Islet of Langerhans (tissue), 1 donor: ENCODE data around the gene FGF19.
"Not testable (repeated sequence)": the region's sequence is repeated elsewhere in the genome, so short reads cannot be mapped to it uniquely, and the experiment has no call there.

Source experiments
- FAIRE-seq: peaks from one replicate; lab custom pipeline; 2011; peaks lifted over from hg19 to GRCh38; lab: Jason Lieb, UNC

Gene FGF19

DNA sequence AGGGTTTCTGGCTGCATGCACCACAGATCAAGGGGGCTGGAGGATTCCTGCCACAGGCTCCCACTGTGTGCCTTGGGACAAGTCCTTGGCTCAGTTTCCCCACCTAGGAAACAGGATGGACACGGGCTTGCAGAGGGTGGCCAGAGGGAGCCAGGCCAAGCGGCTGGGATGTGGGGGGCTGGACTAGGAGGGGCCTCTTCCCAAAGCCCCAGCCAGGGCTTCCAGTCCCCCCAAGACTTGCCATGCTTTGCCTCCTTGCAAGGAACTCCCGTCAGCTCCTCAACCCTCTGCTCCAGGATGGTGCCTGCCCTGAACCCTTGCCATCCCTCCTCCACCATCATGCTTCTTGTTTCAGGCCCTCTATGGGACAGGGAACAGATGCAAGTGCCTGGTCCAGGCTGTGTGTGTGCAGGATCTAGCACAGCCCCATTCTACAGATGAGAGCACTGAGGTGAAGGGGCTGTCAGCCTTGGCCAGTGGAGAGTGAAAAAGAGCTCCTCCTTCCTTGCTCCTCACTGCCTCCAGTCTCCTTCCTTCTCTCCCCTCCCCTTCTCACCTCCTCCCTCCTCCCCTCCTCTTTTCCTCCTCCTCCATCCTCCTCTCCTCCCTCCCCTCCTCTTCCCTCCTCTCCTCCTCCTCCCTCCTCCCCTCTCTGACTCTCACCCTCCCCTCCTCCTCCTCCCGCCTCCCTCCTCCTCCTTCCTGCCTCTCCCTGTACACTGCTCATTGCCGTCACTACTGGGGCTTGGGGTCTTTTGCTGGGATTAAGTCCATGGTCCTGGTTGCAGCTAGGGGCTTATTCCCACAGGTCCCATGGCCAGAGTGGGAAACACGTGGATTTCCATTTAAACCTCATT is 13.3 kb upstream of the FGF19 start:
- no peak for FAIRE-seq

DNA sequence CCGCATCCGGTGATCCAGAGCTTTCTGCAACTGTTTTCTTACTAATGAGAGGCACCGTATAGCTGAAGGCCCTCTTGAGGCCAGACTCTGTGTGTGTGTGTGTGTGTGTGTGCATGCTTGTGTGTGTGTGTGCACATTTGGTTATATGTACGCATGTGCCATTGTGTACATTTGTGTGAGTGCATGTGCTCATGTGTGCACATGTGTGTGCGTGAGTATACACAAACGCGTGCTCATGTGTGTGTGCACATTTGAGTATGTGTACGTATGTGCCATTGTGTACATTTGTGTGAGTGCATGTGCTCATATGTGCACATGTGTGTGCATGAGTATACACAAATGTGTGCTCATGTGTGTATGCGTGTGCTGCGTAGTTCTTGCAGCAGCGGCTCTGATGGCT is 12.3 kb upstream of the FGF19 start:
- FAIRE-seq, result no peak

DNA sequence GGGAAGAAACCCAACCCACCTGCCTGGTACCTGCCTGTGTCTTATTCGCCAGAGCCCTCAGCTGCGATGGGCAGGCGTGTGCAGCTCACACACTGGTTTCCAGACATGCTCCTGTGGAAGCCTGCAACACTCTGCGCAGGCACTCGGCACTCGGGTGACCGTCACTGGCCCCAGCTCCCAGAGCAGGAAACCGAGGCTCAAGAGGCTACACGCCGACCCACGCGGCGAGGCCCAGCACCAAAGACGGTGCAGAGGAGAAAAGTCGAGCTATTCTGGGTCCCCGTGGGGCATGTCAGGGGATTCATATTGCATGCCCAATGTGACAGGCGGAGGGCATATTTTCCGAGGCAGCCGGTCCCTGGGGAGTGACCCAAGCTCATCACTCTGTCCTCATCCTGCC is 11.6 kb upstream of the FGF19 start:
- no peak for FAIRE-seq

DNA sequence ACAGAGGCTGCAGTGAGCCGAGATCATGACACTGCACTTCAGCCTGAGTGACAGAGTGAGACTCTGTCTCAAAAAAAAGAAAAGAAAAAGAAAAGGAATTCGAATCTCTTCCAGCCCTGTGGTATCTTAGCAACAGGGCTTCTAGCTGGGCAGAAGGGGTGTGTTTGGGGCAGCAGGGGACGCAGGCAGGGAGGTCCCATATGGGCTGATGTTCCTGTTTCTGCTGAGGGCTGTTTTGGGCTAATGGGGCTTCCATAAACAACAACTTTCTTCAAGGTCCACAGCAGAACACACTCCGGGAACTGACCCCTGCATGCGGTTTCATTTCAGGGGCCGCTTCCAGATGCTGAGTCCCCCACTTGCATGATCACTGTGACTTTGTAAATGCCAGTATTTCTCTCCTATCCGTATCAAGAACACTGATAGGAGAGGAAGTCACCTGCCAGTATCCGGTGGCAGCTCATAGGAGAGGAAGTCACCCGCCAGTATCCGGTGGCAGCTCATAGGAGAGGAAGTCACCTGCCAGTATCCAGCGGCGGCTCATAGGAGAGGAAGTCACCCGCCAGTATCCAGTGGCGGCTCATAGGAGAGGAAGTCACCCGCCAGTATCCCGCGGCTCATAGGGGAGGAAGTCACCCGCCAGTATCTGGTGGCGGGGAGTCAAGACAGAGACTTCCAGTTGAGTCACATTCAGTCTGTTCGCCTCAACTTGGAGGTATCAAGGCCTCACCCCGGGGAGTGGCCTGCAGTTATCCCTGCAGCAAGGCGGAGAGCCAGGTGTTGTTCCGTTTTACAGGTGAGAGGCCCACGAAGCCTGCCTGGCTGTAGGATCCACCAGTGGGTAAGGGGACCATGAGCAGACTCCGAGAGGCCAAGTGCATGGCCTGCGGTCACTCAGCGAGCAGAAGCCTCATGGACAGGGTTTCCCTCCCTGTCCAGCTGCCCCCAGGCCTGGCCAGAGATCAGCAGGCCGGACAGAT is 8.3 kb upstream of the FGF19 start:
- FAIRE-seq, result no peak

DNA sequence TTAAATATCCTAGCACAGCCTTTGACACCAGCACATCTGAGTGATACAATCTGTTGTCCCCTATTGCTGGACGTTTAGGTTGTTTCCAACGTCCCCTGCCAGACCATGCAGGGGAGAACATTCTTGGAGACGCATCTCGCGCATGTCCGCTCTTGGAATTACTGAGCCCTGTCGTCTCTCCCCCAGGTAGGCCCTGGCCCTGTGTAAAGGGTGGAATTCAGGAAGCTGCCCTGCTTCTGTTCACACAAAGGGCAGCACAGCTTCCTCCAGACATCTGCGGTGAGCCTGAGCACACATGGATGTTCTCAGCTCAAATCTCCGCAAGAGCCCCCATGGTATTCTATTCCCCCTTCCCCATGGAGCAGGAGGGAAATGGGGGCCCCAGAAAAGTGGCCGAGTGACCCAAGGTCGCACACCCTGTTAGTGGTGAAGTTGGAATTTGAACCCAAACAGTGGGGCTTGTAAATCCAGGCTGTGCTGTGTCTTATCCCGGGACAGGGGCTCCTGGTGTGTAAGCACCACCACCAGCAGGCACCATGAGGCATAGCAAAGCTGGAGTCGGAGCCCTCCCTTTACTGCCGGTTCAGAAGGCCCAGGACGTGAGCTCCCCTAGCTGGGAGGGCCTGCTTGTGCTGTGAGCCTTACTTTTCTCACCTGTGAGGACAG is 5.0 kb upstream of the FGF19 start:
- no peak for FAIRE-seq

DNA sequence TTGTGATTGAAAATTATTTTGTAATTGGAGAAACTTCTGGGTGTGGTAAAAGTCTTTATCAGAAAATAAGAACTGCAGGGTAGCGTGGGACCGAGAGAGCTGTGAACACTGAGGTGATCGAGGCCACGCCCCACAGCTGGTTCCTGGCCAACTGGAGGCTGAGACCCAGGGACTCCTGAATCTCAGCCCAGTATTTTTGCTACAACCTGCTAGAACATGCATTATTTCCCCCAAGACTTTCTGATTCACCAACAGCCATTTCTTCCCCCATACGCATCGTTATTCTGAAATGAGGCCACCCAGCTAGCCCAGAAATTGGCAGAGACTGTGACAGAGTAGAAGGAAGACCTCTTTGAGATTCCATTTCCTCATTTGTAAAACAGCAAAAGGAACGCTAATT is 3.4 kb upstream of the FGF19 start:
- no peak for FAIRE-seq

DNA sequence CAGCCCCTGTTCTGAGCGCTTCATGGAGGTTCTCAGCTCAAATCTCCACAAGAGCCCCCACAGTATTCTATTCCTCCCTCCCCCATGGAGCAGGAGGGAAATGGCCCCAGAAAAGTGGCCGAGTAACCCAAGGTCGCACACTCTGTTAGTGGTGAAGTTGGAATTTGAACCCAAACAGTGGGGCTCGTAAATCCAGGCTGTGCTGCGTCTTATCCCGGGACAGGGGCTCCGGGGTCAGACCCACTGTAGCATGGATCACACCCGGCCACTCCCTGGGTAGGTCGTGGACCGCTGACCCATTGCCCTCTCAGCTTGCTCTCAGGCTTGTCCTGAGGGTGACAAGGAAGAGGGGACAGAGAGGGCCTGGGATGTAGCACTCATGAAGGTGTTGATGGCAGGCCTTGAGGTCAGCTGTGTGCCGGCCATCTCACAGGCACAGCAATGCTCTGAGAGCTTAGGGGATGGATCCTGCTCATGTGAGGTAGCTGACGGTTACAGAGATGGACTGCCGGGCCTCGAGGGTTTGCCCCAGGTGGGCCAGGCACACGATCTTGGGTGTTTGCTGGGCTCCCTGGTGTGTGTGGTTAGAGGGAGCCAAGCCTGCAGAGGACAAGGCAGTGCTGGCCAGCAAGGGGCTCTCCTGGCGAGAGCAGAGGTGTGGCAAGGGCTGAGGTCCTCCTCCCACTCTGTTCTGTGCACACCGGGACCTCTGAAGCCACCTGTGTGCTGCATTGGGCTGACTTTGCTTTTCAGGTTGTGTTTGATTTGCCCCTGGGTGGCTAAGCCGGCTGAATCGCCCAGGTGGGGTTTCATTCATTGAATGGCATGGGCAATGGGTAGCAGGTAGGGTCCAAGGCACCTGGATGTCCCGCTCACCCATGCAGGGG is 2.3 kb upstream of the FGF19 start:
- FAIRE-seq, result no peak

DNA sequence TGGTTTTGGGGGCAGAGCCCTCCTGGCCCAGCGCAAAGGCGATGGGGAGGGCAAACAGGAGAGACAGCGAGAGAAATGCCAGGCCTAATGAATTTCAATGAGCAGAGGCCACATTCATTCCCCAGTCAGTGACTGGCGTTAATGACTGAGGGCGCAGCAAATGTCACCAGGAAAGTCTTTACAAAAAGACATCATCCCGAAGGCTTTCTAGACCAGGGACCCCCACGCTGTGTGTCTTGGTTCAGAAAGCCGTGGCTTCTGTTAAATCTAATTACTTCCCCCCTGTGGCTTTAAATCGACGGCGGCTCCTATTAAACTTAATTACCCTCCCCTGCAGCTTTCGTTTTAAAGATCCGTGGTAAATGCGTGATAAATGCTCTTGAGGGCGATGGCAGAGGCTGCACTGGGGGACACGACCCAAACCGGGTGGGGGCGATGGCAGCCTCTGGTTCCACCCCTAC is 1.6 kb upstream of the FGF19 start:
- FAIRE-seq, result no peak

DNA sequence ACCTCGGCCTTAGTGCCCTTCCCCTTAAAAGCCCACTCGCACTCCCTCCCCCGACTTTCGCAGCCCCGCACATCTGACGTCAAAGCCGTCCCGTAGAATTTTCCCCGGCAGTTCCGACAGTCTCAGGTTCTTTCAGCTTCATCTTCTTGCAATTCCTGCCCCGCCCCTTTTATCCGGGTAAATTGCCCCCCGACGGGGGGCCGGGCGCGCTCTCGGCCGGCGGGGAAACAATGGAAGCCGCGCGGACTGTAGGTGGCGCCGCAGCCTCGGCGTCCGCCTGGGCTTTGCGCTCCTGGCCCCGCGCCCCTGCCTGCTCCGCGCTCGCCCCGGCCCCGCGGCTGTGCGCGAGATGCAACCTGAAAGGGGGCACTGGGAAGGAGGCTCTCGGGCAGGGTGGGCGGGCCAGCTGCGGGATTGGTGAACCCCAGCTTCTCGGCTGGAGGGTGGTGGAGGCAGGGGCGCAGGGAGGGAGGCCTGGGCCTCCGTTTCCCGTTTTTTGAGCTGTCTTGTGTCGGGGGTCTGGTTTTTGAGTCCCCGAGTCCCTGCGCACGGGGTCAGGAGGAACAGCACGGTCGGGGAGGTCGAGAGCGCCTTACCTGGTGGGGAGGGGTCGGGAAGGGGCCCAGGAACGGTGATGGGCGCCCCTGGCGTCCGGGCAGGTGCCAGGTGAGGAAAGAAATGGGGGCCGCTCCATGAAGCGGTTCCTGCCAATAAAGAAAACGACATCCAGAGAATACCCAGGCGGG is 859 bp upstream of the FGF19 start:
- no peak for FAIRE-seq

DNA sequence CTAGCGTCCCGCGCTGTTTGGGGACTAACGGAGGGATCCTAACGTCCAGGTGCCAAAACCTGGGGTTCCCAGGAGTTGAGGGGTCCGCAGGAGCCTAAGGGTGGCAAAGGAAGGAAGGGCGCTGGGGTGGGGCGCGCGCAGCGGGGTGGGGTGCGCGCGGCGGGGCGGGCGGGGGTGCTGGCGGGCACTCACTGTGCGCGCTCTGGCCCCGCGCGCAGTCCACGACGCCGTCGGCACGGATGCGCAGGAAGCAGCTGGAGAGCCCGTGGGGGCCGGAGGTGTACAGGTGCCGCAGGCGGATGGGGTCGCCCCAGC is 412 bp downstream of the FGF19 start:
- FAIRE-seq, result no peak

DNA sequence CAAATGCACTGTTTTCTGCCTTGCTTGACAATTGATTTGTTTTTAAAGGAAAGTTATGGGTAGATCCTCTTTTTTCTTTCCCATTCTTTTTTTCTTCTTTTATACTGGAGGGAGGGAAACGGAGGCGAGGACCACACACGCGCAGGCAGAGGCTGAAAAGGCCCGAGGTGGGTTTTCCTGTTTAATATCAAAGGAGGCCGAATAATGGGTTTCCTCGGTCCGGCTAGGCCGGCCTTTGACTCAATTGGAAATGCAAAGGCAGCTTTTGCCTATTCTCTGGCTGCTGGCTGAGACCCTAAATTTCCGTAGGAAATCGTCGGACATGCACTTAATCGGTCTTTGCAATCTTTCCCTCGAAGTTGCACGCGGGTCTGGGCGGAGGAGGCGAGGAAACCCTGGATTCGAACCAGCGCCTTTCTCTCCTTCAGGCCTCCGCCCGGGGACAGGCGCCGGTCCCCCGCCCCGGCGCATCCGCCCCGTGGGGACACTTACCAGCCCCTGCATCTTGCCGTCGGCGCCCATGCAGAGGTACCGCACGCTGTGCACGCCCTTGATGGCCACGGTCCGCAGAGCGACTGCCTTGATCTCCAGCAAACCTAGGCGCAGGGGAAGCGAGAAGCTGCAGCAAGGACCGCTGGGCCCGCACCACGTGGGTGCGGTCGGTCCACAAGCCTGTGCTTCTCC is 911 bp downstream of the FGF19 start:
- FAIRE-seq, result no peak

DNA sequence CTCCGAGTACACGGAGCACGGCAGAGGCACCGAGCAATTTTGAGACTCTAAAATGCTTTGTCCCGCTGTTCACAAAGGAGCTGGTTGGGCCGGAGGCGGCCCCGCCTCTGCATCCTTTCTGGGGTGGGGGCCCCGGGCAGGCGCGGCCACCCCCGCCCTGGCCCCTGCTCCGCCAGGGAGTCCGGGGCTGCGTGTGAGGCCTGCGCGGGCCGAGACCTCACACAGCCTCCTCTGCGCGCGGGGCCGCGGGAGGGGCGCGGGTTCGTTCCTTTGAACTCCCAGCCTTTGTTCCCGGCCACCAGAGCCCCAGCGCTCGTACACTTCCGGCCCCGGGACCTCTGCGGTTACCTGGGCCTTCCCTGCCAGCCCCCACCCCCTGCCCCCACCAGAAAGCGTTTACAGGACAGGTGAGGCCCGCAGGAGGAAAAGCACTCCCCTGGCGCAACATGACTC is 1.6 kb downstream of the FGF19 start:
- no peak for FAIRE-seq

DNA sequence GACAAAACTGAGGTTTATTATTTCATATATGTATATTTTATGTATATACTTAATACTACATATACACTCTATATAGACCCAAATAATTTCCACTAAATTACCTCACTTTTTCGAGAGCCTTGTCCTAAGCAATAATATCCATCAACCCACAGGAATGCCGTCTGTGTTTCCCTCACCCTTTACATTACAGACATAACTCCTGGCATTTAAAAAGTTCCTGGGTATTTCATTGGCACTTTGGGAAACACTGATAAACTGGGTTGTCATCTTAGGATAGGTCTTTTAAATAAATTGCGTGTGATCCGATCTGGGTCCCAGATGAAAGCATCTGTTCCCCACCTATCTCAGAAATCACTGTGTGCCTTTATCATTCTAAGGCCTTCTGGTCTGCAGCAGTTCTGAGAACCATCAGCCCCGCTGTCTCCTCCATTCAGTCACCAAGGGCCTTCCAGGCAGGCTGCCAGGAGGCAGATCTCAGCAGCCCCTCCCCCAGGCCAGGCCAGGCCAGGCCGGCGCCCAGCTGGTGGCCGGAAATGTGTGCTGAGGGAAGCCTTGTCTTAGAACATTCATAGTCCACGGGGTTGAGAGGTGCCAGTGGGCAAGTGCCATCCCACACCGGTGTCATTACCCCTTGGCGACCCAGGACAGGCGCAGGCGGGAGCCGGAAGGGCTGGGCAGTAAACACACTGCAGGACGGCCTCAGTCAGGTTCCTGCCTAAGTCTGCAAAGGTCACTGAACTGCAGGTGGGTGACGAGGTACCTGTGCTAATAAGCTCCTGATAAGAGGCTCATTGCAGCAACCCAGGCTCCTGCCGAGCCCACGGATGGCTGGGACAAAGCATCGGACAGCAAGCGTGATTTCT is 3.3 kb downstream of the FGF19 start:
- FAIRE-seq, result no peak

DNA sequence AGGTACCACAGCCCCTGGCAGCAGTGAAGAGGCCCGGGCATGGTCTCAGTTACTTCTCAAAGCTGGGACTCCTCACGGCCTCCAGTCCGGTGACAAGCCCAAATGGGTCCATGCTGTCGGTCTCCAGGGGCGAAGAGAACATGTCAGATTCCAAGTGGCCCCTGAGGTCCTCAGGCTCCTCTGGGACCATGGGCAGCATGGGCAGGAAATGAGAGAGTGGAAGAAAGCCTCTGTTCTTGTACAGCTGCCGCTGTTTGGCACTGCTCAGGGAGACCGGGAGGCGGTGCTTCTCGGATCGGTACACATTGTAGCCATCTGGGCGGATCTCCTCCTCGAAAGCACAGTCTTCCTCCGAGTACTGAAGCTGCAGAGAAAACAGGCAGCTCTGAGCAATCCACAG is 4.6 kb downstream of the FGF19 start:
- FAIRE-seq, result no peak

DNA sequence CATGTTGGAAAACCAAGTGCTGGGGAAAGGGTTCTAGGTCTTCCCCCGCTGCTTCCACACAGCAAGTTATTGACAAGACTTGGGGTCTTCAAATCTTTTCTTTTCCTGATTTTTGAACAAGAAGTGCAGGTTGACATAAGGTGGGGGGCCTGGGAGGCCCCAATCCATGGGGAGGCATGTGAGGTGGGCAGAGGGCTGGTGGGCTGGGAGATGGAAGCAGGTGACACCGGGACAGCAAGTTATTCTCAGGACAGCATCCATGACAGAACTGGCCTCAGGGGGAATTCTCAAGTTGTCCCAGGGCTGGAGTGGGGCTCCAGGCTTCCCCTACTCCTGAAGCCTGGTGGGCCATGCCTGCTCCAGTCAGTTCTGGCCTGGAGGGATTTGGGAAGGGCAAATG is 5.5 kb downstream of the FGF19 start:
- no peak for FAIRE-seq

DNA sequence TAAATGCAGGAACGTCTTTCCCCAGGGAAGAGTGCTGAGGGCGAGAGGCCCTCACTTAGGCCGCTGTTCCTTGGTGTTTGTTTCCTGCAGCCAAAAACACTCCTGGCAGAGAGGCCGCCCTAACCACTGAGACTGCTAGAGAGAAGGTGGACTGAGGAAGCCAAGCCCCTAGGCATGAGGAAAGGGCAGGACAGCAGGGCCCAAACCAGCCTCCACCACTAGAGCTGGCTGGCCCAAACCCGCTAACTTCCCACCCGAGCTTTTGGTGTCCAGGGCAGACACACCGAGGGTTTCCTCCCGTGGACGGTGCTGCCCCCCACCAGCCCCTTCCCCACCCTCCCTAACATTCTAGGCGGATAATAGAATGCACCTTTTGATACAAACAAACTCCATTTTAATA is 6.0 kb downstream of the FGF19 start:
- FAIRE-seq, result no peak

DNA sequence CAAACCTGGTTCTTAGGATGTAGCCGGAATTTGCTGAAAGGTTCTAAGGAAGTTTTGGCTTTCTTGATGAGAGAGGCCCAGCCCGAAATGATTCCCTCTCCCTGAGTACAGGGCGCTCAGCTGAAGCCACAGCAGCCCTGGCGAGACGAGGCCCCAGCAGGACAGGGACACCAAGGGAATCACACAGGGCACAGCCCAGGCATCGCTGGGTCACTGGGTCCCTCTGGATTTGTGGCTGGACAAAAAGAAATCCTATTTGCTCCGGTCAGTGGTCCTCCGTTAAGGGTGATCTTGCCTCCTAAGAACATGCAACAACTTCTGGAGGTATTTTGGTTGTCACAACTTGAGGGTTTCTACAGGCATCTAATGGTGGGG is 6.4 kb downstream of the FGF19 start:
- FAIRE-seq, result no peak

DNA sequence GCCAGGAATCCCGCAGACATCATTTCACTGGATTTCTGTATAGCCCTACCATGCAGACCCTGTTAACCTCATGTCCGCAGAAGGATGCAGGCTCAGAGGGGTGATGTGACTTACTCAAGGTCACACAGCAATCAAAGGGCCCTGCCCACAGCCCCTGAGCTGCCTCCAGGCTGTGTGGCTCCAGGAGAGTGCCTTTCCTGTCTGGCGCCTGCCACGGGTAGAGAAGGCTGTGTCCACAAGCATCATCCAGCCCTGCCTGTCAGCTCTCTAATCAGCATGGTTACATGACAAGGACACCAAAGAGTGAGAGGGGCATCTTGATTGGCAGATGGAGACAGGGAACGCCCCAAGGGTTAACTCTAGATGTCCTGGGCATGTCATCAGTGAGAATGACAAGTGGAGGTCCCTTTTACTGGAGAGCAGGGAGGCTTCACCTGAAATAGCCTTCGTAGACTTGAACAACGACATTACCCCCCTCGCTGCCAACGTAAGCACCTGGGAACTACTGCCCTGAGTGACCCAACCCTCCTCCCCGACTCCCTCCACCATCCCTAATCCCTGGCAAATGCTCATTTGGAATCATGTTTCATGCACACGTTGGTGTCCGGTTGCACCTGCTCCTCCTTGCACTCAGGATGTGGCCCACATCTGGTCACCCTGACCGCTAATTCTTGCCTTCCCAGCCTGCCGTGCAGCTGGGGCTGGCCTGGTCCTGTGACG is 6.9 kb downstream of the FGF19 start:
- FAIRE-seq, result no peak

DNA sequence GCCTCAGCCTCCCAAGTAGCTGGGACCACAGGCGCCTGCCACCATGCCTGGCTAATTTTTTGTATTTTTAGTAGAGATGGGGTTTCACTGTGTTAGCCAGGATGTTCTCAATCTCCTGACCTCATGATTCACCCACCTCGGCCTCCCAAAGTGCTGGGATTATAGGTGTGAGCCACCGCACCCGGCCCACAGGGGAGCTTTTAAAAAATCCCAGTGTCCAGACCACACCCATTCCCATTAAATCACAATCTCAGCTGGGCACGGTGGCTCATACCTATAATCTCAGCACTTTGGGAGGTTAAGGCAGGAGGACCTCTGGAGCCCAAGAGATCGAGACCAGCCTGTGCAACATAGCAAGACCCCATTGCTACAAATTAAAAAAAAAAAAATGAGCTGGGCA is 7.8 kb downstream of the FGF19 start:
- not testable (repeated sequence) for FAIRE-seq
